H9 (cell line): ENCODE measurements around the gene DHRS9. TPM values are rescaled to one million over a fixed set of nuclear protein-coding genes. Genes with fewer than 3 reads are reported as not detected.
A peak's percentile ranks its signal among the peaks of the same experiment; 100 is the strongest.

Experiments used
- DNase-seq: peaks from one replicate; pipeline ENCODE4 v3.0.0-alpha.2; 2017
- H2AFZ ChIP-seq: one replicate; pipeline ENCODE4 v1.6.1; 2013; ENCODE audit warnings: mild to moderate bottlenecking, low read length, control low read depth, moderate library complexity
- H2AK5ac ChIP-seq: 2 replicates; pipeline ENCODE4 v1.6.1; 2013; ENCODE audit warnings: low read length, control low read depth, mixed read lengths; ENCODE audit not compliant: insufficient read length
- H2BK120ac ChIP-seq: one replicate; pipeline ENCODE4 v1.6.1; 2013; ENCODE audit warnings: low read depth, mild to moderate bottlenecking, low read length, control low read depth, inconsistent platforms; ENCODE audit not compliant: poor library complexity, severe bottlenecking
- H2BK12ac ChIP-seq: 2 replicates; pipeline ENCODE4 v1.6.1; 2013; ENCODE audit warnings: low read length, control low read depth, mixed read lengths, low read depth; ENCODE audit not compliant: insufficient read length
- H2BK15ac ChIP-seq: 2 replicates; pipeline ENCODE4 v1.6.1; 2013; ENCODE audit warnings: low read depth, low read length, control low read depth
- H2BK20ac ChIP-seq: one replicate; pipeline ENCODE4 v1.6.1; 2013; ENCODE audit warnings: low read depth, mild to moderate bottlenecking, low read length, control low read depth, inconsistent platforms; ENCODE audit not compliant: poor library complexity, severe bottlenecking
- H2BK5ac ChIP-seq: 2 replicates; pipeline ENCODE4 v1.6.1; 2013; ENCODE audit warnings: low read length, control low read depth, mixed read lengths; ENCODE audit not compliant: insufficient read length
- H3K14ac ChIP-seq: 2 replicates; pipeline ENCODE4 v1.6.1; 2013; ENCODE audit warnings: low read length, control low read depth; ENCODE audit not compliant: insufficient read depth
- H3K18ac ChIP-seq: 2 replicates; pipeline ENCODE4 v1.6.1; 2013; ENCODE audit warnings: low read depth, mild to moderate bottlenecking, mixed read lengths, low read length, control low read depth; ENCODE audit not compliant: insufficient read length
- H3K23ac ChIP-seq: 2 replicates; pipeline ENCODE4 v1.6.1; 2013; ENCODE audit warnings: low read length, control low read depth, mixed read lengths, low read depth; ENCODE audit not compliant: insufficient read length
- H3K23me2 ChIP-seq: 2 replicates; pipeline ENCODE4 v1.6.1; 2013; ENCODE audit warnings: low read depth, mild to moderate bottlenecking, mixed read lengths, low read length, control low read depth; ENCODE audit not compliant: insufficient read length, poor library complexity, severe bottlenecking
- H3K27ac ChIP-seq: 2 replicates; pipeline ENCODE4 v1.5.1; 2013; ENCODE audit warnings: low read length, control low read depth, mixed read lengths, low read depth; ENCODE audit not compliant: insufficient read length
- H3K27me3 ChIP-seq: 2 replicates; pipeline ENCODE4 v1.6.1; 2013; ENCODE audit warnings: low read length, control low read depth, inconsistent platforms; ENCODE audit not compliant: insufficient read depth
- H3K4ac ChIP-seq: 2 replicates; pipeline ENCODE4 v1.6.1; 2013; ENCODE audit warnings: low read depth, mild to moderate bottlenecking, control low read depth, inconsistent platforms, low read length, moderate library complexity
- H3K4me1 ChIP-seq: 2 replicates; pipeline ENCODE4 v1.6.1; 2013; ENCODE audit warnings: low read length, control low read depth, inconsistent platforms; ENCODE audit not compliant: insufficient read depth
- H3K4me2 ChIP-seq: 2 replicates; pipeline ENCODE4 v1.6.1; 2013; ENCODE audit warnings: low read length, control low read depth, mixed read lengths; ENCODE audit not compliant: insufficient read length, insufficient read depth
- H3K56ac ChIP-seq: 2 replicates; pipeline ENCODE4 v1.6.1; 2013; ENCODE audit warnings: low read depth, mild to moderate bottlenecking, mixed read lengths, low read length, control low read depth; ENCODE audit not compliant: insufficient read length
- H3K79me1 ChIP-seq: 2 replicates; pipeline ENCODE4 v1.6.1; 2013; ENCODE audit warnings: low read depth, mild to moderate bottlenecking, moderate library complexity, low read length, control low read depth, inconsistent platforms; ENCODE audit not compliant: insufficient read depth, poor library complexity, severe bottlenecking
- H3K79me2 ChIP-seq: 2 replicates; pipeline ENCODE4 v1.6.1; 2013; ENCODE audit warnings: low read length, control low read depth, inconsistent platforms; ENCODE audit not compliant: insufficient read depth
- H3K9ac ChIP-seq: 2 replicates; pipeline ENCODE4 v1.6.1; 2013; ENCODE audit warnings: low read length, control low read depth, mixed read lengths; ENCODE audit not compliant: insufficient read length; ENCODE audit errors: extremely low read depth
- H3K9me3 ChIP-seq: one replicate; pipeline ENCODE4 v1.6.1; 2013; ENCODE audit warnings: low read depth, low read length, inconsistent platforms; ENCODE audit not compliant: control insufficient read depth
- H3T11ph ChIP-seq: one replicate; pipeline ENCODE4 v1.6.1; 2013; ENCODE audit warnings: mild to moderate bottlenecking, low read length, control low read depth, inconsistent platforms
- H4K20me1 ChIP-seq: one replicate; pipeline ENCODE4 v1.6.1; 2013; ENCODE audit not compliant: control insufficient read depth, insufficient read length, insufficient read depth
- H4K5ac ChIP-seq: 2 replicates; pipeline ENCODE4 v1.6.1; 2013; ENCODE audit warnings: low read depth, mild to moderate bottlenecking, mixed read lengths, low read length, control low read depth; ENCODE audit not compliant: insufficient read length
- H4K8ac ChIP-seq: replicated peaks from 2 replicates; pipeline ENCODE4 v1.6.1; 2013; ENCODE audit warnings: low read length, control low read depth, mixed read lengths, low read depth; ENCODE audit not compliant: insufficient read length
- H4K91ac ChIP-seq: 2 replicates; pipeline ENCODE4 v1.6.1; 2013; ENCODE audit warnings: low read depth, mild to moderate bottlenecking, moderate library complexity, mixed read lengths, low read length, control low read depth; ENCODE audit not compliant: insufficient read length
- H3K27ac Mint-ChIP-seq, 3 experiments: 2 replicates in 2 of 3; 3 replicates in 1 of 3; pipeline ENCODE4 v1.8.0; 2020 to 2021; ENCODE audit warnings: mixed read lengths in 3 of 3, mild to moderate bottlenecking in 1 of 3, moderate library complexity in 1 of 3
- H3K27me3 Mint-ChIP-seq: 2 replicates; pipeline ENCODE4 v1.8.0; 2021; ENCODE audit warnings: low read depth, mild to moderate bottlenecking, moderate library complexity, mixed read lengths
- H3K36me3 Mint-ChIP-seq, 3 experiments: 2 replicates in 2 of 3; 3 replicates in 1 of 3; pipeline ENCODE4 v1.8.0; 2020 to 2021; ENCODE audit warnings: low read depth in 3 of 3, mixed read lengths in 3 of 3; ENCODE audit not compliant: insufficient read depth in 1 of 3
- H3K4me1 Mint-ChIP-seq, 2 experiments: 2 replicates each; pipeline ENCODE4 v1.8.0; 2020; ENCODE audit warnings: mixed read lengths in 2 of 2
- H3K4me3 Mint-ChIP-seq, 2 experiments: 2 replicates in 1 of 2; 3 replicates in 1 of 2; pipeline ENCODE4 v1.8.0; 2020 to 2021; ENCODE audit warnings: mild to moderate bottlenecking in 2 of 2, mixed read lengths in 2 of 2, moderate library complexity in 1 of 2
- H3K9me3 Mint-ChIP-seq, 2 experiments: 2 replicates in 1 of 2; 3 replicates in 1 of 2; pipeline ENCODE4 v1.8.0; 2020; ENCODE audit warnings: mild to moderate bottlenecking in 2 of 2, mixed read lengths in 2 of 2, moderate library complexity in 1 of 2
- WGBS: extraction: QIAGEN DNeasy Blood & Tissue Kit; methylation state at CpG from one replicate; pipeline ENCODE4 v1.1.7; 2013; ENCODE audit warnings: missing lambda C conversion rate, low lambda C conversion rate, mixed read lengths; ENCODE audit not compliant: insufficient read length; ENCODE audit errors: extremely low coverage; 5-methylcytosine and 5-hydroxymethylcytosine counted together
- total RNA-seq: library from RNA; stranded (reverse); gene quantifications from 2 replicates; pipeline ENCODE4 v1.2.1, GENCODE V29; 2021
- TF ChIP-seq, protein P1 (sequence below): fragments of 200-600 bp; sonication (generic); conservative IDR thresholded peaks from 3 replicates; pipeline ENCODE4 v1.8.0; 2021; ENCODE audit warnings: antibody characterized with exemption, mild to moderate bottlenecking

The DHRS9 gene
- total RNA-seq, 1 experiment from 2014 or later: not detected

DNA sequence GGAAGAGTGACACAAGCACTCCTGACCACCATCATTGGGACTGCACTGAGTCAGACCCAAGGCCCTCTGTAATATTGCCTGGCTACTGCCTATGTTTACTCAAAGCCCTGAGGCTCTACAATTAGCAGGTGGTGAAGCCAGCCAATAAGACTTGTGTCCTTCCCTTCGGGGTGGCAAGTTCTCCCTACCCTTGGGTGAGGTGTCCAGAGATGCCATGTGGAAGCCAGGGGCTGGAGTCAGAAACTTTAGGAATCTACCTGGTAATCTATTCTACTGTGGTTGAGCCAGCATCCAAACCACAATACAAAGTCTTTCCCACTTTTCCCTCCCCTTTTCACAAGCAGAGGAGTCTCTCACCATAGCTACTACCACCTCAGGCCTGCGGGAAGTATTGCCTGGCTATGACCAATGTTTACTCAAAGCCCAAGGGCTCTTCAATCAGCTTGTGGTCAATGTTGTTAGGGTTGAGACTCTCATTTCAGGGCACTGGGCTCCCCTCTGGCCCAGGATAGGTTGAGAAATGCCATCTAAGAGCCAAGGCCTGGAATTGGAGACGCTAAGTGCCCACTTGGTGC is 17.6 kb downstream of the DHRS9 start:
- H3K23me2 ChIP-seq: no peaks in the 10 kb centered on the region
- no peak overlapping the region for H3K18ac ChIP-seq
- no peaks in the 10 kb centered on the region for H3K4me1 ChIP-seq
- Mint-ChIP-seq H3K27ac (no peak overlapping the region), H3K36me3 (no peaks in the 10 kb centered on the region), H3K9me3 (no peaks in the 10 kb centered on the region), H3K27me3 (peaks cover 10% of the 10 kb centered on the region), H3K4me3 (no peak overlapping the region), H3K4me1 (peaks cover 8 to 12% of the 10 kb centered on the region in 2 experiments)
- no peak overlapping the region for H2BK20ac ChIP-seq
- no peak overlapping the region for H2BK12ac ChIP-seq
- TF ChIP-seq, protein P1, sequence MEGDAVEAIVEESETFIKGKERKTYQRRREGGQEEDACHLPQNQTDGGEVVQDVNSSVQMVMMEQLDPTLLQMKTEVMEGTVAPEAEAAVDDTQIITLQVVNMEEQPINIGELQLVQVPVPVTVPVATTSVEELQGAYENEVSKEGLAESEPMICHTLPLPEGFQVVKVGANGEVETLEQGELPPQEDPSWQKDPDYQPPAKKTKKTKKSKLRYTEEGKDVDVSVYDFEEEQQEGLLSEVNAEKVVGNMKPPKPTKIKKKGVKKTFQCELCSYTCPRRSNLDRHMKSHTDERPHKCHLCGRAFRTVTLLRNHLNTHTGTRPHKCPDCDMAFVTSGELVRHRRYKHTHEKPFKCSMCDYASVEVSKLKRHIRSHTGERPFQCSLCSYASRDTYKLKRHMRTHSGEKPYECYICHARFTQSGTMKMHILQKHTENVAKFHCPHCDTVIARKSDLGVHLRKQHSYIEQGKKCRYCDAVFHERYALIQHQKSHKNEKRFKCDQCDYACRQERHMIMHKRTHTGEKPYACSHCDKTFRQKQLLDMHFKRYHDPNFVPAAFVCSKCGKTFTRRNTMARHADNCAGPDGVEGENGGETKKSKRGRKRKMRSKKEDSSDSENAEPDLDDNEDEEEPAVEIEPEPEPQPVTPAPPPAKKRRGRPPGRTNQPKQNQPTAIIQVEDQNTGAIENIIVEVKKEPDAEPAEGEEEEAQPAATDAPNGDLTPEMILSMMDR: no peak
- no peaks in the 10 kb centered on the region for H3K79me1 ChIP-seq
- no peaks in the 10 kb centered on the region for H3K27me3 ChIP-seq
- H3K14ac ChIP-seq: no peak overlapping the region
- H4K8ac ChIP-seq: peak overlapping the region; percentile 51
- H3K23ac ChIP-seq: no peak overlapping the region
- no peak overlapping the region for H3K4ac ChIP-seq
- H3K27ac ChIP-seq: no peak overlapping the region
- no peaks in the 10 kb centered on the region for H3K9me3 ChIP-seq
- H4K91ac ChIP-seq: no peak overlapping the region
- H3K9ac ChIP-seq: no peak overlapping the region
- H4K5ac ChIP-seq: no peak overlapping the region
- H3T11ph ChIP-seq: no peak overlapping the region
- H3K4me2 ChIP-seq: no peak overlapping the region
- no peak for DNase-seq
- H2BK120ac ChIP-seq: no peak overlapping the region
- WGBS: no CpG with 5 or more reads among the region's 3 CpGs
- H4K20me1 ChIP-seq: no peaks in the 10 kb centered on the region
- H3K56ac ChIP-seq: no peak overlapping the region
- no peak overlapping the region for H2AK5ac ChIP-seq
- no peaks in the 10 kb centered on the region for H3K79me2 ChIP-seq
- H2BK5ac ChIP-seq: no peak overlapping the region
- no peak overlapping the region for H2BK15ac ChIP-seq
- H2AFZ ChIP-seq: no peak overlapping the region
